NCI-H82 treated with DMSO at 0.1 percent for 48 hours (cell line): ENCODE measurements around the gene AAK1.
A peak's percentile ranks its signal among the peaks of the same experiment; 100 is the strongest.
"Not testable (repeated sequence)": the region's sequence is repeated elsewhere in the genome, so short reads cannot be mapped to it uniquely, and the experiment has no call there.

Source experiments
- DNase-seq: peaks from one replicate; lab custom pipeline; 2025; ENCODE audit not compliant: unreplicated experiment; lab: John Stamatoyannopoulos, UW

Gene AAK1

GRCh38 chr2:69459936-69460335, 183.6 kb downstream of the AAK1 start:
- no peak for DNase-seq

- DNase-seq: no peak
Measured at GRCh38 chr2:69456950-69457445, 186.5 kb downstream of the AAK1 start.

- DNase-seq: no peak
Measured at GRCh38 chr2:69456154-69456553, 187.4 kb downstream of the AAK1 start.

- DNase-seq: no peak
Measured at GRCh38 chr2:69454976-69455375, 188.6 kb downstream of the AAK1 start.

GRCh38 chr2:69453475-69454129, 189.9 kb downstream of the AAK1 start:
- DNase-seq: peak; percentile 63

- no peak for DNase-seq
Measured at GRCh38 chr2:69452687-69453086, 190.9 kb downstream of the AAK1 start.

- no peak for DNase-seq
Measured at GRCh38 chr2:69450735-69451416, 192.7 kb downstream of the AAK1 start.

- DNase-seq: no peak
Measured at GRCh38 chr2:69449906-69450305, 193.6 kb downstream of the AAK1 start.

- DNase-seq: not testable (repeated sequence)
Measured at GRCh38 chr2:69443673-69444072, 199.9 kb downstream of the AAK1 start.

GRCh38 chr2:69439499-69439898, 204.0 kb downstream of the AAK1 start:
- DNase-seq: not testable (repeated sequence)

- no peak for DNase-seq
Measured at GRCh38 chr2:69438580-69438979, 205.0 kb downstream of the AAK1 start.

GRCh38 chr2:69437751-69438154, 205.8 kb downstream of the AAK1 start:
- DNase-seq: no peak

GRCh38 chr2:69436938-69437750, 206.4 kb downstream of the AAK1 start, which contains the start of gene NFU1:
Gene NFU1 (minus strand): TSS chr2:69437435. CDS start chr2:69437422, 13 bp downstream.
- DNase-seq: peak; percentile 84

- no peak for DNase-seq
Measured at GRCh38 chr2:69436596-69436937, 207.0 kb downstream of the AAK1 start.

- DNase-seq: no peak
Measured at GRCh38 chr2:69434753-69435152, 208.8 kb downstream of the AAK1 start.

- no peak for DNase-seq
Measured at GRCh38 chr2:69429491-69430183, 213.9 kb downstream of the AAK1 start.

- DNase-seq: no peak
Measured at GRCh38 chr2:69428981-69429380, 214.6 kb downstream of the AAK1 start.

- DNase-seq: no peak
Measured at GRCh38 chr2:69424419-69424818, 219.1 kb downstream of the AAK1 start.

- DNase-seq: no peak
Measured at GRCh38 chr2:69422198-69422597, 221.3 kb downstream of the AAK1 start.

- DNase-seq: not testable (repeated sequence)
Measured at GRCh38 chr2:69419111-69419510, 224.4 kb downstream of the AAK1 start.

- DNase-seq: no peak
Measured at GRCh38 chr2:69416147-69416546, 227.4 kb downstream of the AAK1 start.
